ENCODE measurements around the gene GGA2.
A peak's percentile ranks its signal among the peaks of the same experiment; 100 is the strongest.

The GGA2 gene

GRCh38 chr16:23521037-23521743 lies 10.9 kb upstream of the GGA2 start:
- Histone ChIP-seq H2AFZ (ENCODE audit: low read depth, low read length, severe bottlenecking) (no peak overlapping the region), H3K9ac (ENCODE audit: low read length) (peak overlapping the region; percentile 51), H3K4me2 (ENCODE audit: low read depth, low read length, poor library complexity, severe bottlenecking) (peak overlapping the region; percentile 71), H3K36me3 (ENCODE audit: low read length) (no peaks in the 10 kb centered on the region), H3K27ac (ENCODE audit: low read depth, low read length) (peak overlapping the region; percentile 97), H3K79me2 (ENCODE audit: insufficient read depth, low read length) (no peaks in the 10 kb centered on the region), H3K4me3 (ENCODE audit: insufficient read depth, low read length, poor library complexity, severe bottlenecking) (peak overlapping the region; percentile 37), H3K9me2 (replicated peaks; ENCODE audit: insufficient read depth, low read length) (no peaks in the 10 kb centered on the region), H3K27me3 (ENCODE audit: low read length) (no peaks in the 10 kb centered on the region), H3K9me3 (ENCODE audit: insufficient read depth, low read length) (no peaks in the 10 kb centered on the region), H4K20me1 (ENCODE audit: low read depth, low read length) (no peaks in the 10 kb centered on the region), H3F3A (ENCODE audit: insufficient read depth) (peaks cover 66% of the 10 kb centered on the region)
- no peak for TF ChIP-seq EZH2phosphoT487 (conservative IDR thresholded peaks at IDR 0.05; ENCODE audit: low read length)
- TF ChIP-seq CTCF (IDR thresholded peaks at IDR 0.05; ENCODE audit: insufficient read depth, low read length, poor library complexity, severe bottlenecking), result no peak

GRCh38 chr16:23520500-23520899 lies 10.2 kb upstream of the GGA2 start:
- H3K27me3 ChIP-seq (ENCODE audit: low read length), result no peaks in the 10 kb centered on the region
- no peaks in the 10 kb centered on the region for H3K36me3 ChIP-seq (ENCODE audit: low read length)
- no peaks in the 10 kb centered on the region for H3K79me2 ChIP-seq (ENCODE audit: insufficient read depth, low read length)
- H3F3A ChIP-seq (ENCODE audit: insufficient read depth), result peaks cover 73% of the 10 kb centered on the region
- TF ChIP-seq CTCF (IDR thresholded peaks at IDR 0.05; ENCODE audit: insufficient read depth, low read length, poor library complexity, severe bottlenecking) (no peak), EZH2phosphoT487 (conservative IDR thresholded peaks at IDR 0.05; ENCODE audit: low read length) (no peak)
- H3K27ac ChIP-seq (ENCODE audit: low read depth, low read length), result peak overlapping the region; percentile 97
- H3K9ac ChIP-seq (ENCODE audit: low read length), result peak overlapping the region; percentile 51
- no peak overlapping the region for H2AFZ ChIP-seq (ENCODE audit: low read depth, low read length, severe bottlenecking)
- peak overlapping the region; percentile 37 for H3K4me3 ChIP-seq (ENCODE audit: insufficient read depth, low read length, poor library complexity, severe bottlenecking)
- H3K4me2 ChIP-seq (ENCODE audit: low read depth, low read length, poor library complexity, severe bottlenecking), result peak overlapping the region; percentile 71
- H4K20me1 ChIP-seq (ENCODE audit: low read depth, low read length), result no peaks in the 10 kb centered on the region
- no peaks in the 10 kb centered on the region for H3K9me2 ChIP-seq (replicated peaks; ENCODE audit: insufficient read depth, low read length)
- H3K9me3 ChIP-seq (ENCODE audit: insufficient read depth, low read length), result no peaks in the 10 kb centered on the region

GRCh38 chr16:23519282-23519681 lies 9.0 kb upstream of the GGA2 start:
- Histone ChIP-seq H3K79me2 (ENCODE audit: insufficient read depth, low read length) (no peaks in the 10 kb centered on the region), H3K9me3 (ENCODE audit: insufficient read depth, low read length) (no peaks in the 10 kb centered on the region), H3K36me3 (ENCODE audit: low read length) (no peaks in the 10 kb centered on the region), H3K27ac (ENCODE audit: low read depth, low read length) (peak overlapping the region; percentile 97), H2AFZ (ENCODE audit: low read depth, low read length, severe bottlenecking) (no peak overlapping the region), H3K9ac (ENCODE audit: low read length) (peak overlapping the region; percentile 51), H3K27me3 (ENCODE audit: low read length) (no peaks in the 10 kb centered on the region), H3K4me2 (ENCODE audit: low read depth, low read length, poor library complexity, severe bottlenecking) (peak overlapping the region; percentile 71), H3F3A (ENCODE audit: insufficient read depth) (peaks cover 80% of the 10 kb centered on the region), H4K20me1 (ENCODE audit: low read depth, low read length) (no peaks in the 10 kb centered on the region), H3K4me3 (ENCODE audit: insufficient read depth, low read length, poor library complexity, severe bottlenecking) (no peak overlapping the region), H3K9me2 (replicated peaks; ENCODE audit: insufficient read depth, low read length) (no peaks in the 10 kb centered on the region)
- TF ChIP-seq EZH2phosphoT487 (conservative IDR thresholded peaks at IDR 0.05; ENCODE audit: low read length), result no peak
- TF ChIP-seq CTCF (IDR thresholded peaks at IDR 0.05; ENCODE audit: insufficient read depth, low read length, poor library complexity, severe bottlenecking), result no peak

Data from SU-DHL-6 (cell line).